Gastroesophageal sphincter (tissue), 3 donors: ENCODE results near the gene UCP2.

Source experiments
- EP300 ChIP-seq: sonication (generic); formaldehyde crosslinking; IDR thresholded peaks from one replicate; pipeline ENCODE4 v1.6.1; 2017; ENCODE audit warnings: antibody characterized with exemption, mild to moderate bottlenecking
- POLR2A ChIP-seq, 2 donors: fragments of 450-650 bp; IDR thresholded peaks; one replicate each; pipeline ENCODE4 v1.6.1; 2017; ENCODE audit warnings: antibody characterized with exemption in 2 of 2, mild to moderate bottlenecking in 2 of 2, moderate library complexity in 1 of 2
- POLR2AphosphoS5 ChIP-seq: sonication (generic); formaldehyde crosslinking; IDR thresholded peaks from one replicate; pipeline ENCODE4 v1.6.1; 2017; ENCODE audit warnings: antibody characterized with exemption
- TF ChIP-seq, protein P1 (sequence below), 4 experiments: fragments of 200-600 bp in 2 of 4; fragments of 450-650 bp in 2 of 4; sonication (generic) in 1 of 4; IDR thresholded peaks; one replicate each; pipeline ENCODE4 v1.5.1; 2017 to 2019; ENCODE audit warnings: antibody characterized with exemption in 4 of 4, mild to moderate bottlenecking in 2 of 4, moderate library complexity in 2 of 4

DNA sequence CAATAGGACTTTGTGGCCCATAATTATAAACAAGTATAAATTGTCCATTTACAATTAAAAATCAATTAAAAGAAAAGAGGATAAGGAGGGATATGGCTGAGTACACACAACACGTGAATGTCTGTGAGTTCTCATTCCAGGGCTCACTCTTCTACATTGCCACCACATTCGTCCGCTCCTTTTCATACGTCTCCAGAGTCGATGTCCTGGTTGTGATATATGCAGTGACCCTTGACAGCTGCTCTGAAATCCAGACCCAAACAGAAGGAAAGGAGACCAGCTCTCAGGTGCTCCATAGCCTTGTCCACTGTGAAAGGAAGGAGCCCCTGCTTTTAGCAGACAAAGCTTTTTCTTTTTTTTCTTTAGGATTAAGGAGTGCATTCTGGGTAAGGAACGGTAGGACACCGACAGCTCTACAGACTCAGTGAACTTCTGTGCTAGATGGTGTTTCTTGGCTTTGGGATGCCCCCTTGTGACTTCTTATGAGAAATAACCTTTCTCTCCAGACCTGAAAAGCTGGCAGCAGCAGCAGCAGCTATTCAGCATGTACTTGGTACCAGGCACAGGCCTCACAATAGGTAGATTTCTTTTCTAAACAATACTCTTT, 51.5 kb downstream of the UCP2 start:
- TF ChIP-seq, protein P1, sequence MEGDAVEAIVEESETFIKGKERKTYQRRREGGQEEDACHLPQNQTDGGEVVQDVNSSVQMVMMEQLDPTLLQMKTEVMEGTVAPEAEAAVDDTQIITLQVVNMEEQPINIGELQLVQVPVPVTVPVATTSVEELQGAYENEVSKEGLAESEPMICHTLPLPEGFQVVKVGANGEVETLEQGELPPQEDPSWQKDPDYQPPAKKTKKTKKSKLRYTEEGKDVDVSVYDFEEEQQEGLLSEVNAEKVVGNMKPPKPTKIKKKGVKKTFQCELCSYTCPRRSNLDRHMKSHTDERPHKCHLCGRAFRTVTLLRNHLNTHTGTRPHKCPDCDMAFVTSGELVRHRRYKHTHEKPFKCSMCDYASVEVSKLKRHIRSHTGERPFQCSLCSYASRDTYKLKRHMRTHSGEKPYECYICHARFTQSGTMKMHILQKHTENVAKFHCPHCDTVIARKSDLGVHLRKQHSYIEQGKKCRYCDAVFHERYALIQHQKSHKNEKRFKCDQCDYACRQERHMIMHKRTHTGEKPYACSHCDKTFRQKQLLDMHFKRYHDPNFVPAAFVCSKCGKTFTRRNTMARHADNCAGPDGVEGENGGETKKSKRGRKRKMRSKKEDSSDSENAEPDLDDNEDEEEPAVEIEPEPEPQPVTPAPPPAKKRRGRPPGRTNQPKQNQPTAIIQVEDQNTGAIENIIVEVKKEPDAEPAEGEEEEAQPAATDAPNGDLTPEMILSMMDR (IDR thresholded peaks at IDR 0.05), result peak in 3 of 4 experiments; percentile 14 to 28 (median 20)
- no peak for TF ChIP-seq EP300
- no peak for TF ChIP-seq POLR2A (IDR thresholded peaks at IDR 0.05)
- no peak for TF ChIP-seq POLR2AphosphoS5
